RPMI7951 (cell line): ENCODE data around the gene ROCK2. TPM values are rescaled to one million over a fixed set of nuclear protein-coding genes. Genes with fewer than 3 reads are reported as not detected.

Experiments
- DNase-seq: peaks from one replicate; pipeline ENCODE4 v3.0.0-alpha.2; 2012; ENCODE audit warnings: low read depth
- total RNA-seq: library from RNA; depleted of rRNA; stranded (reverse); fragments of >200 nt; shearing (Covaris generic); gene quantifications from 2 replicates; pipeline ENCODE4 v1.2.3, GENCODE V29; 2014; rRNA removed

The ROCK2 gene
- total RNA-seq, 1 experiment from 2014 or later = 45.4 TPM

GRCh38 chr2:11154016-11154922 is 190.2 kb downstream of the ROCK2 start:
- DNase-seq = no peak

GRCh38 chr2:11152591-11152990 is 191.8 kb downstream of the ROCK2 start:
- DNase-seq = no peak

- no peak for DNase-seq
Measured at GRCh38 chr2:11147263-11147662, 197.2 kb downstream of the ROCK2 start.

GRCh38 chr2:11146076-11146475 is 198.4 kb downstream of the ROCK2 start:
- DNase-seq = no peak

GRCh38 chr2:11145350-11145749 is 199.1 kb downstream of the ROCK2 start:
- no peak for DNase-seq

- no peak for DNase-seq
Measured at GRCh38 chr2:11144738-11145079, 199.7 kb downstream of the ROCK2 start.

GRCh38 chr2:11144077-11144737 is 200.2 kb downstream of the ROCK2 start:
- DNase-seq = no peak

GRCh38 chr2:11142987-11143386 is 201.4 kb downstream of the ROCK2 start:
- no peak for DNase-seq

- DNase-seq = no peak
Measured at GRCh38 chr2:11142330-11142729, 202.1 kb downstream of the ROCK2 start.

GRCh38 chr2:11141319-11141718 is 203.1 kb downstream of the ROCK2 start:
- DNase-seq = no peak

GRCh38 chr2:11140492-11140891 is 203.9 kb downstream of the ROCK2 start:
- DNase-seq = no peak

GRCh38 chr2:11134349-11134748 is 210.1 kb downstream of the ROCK2 start:
- DNase-seq = no peak

- DNase-seq = no peak
Measured at GRCh38 chr2:11133936-11134320, 210.5 kb downstream of the ROCK2 start.

- DNase-seq = no peak
Measured at GRCh38 chr2:11133238-11133935, 211.0 kb downstream of the ROCK2 start.

- DNase-seq = no peak
Measured at GRCh38 chr2:11132036-11132671, 212.3 kb downstream of the ROCK2 start.

- DNase-seq = no peak
Measured at GRCh38 chr2:11131166-11131920, 213.1 kb downstream of the ROCK2 start.

Other genes with a start within 250 kb of the ROCK2 start
- gene SLC66A3, start 189.2 kb downstream of the ROCK2 start, total RNA-seq = 34.5 and 41.3 TPM in 2 replicates
- 19.1 and 22.0 TPM in 2 replicates for gene E2F6, start 121.5 kb upstream of the ROCK2 start, total RNA-seq
- gene GREB1, start 189.4 kb upstream of the ROCK2 start, total RNA-seq = 0.78 and 0.84 TPM in 2 replicates